Stimulated activated CD4-positive, alpha-beta T cell treated with anti-CD3 and anti-CD28 coated beads, Interleukin-4, amount 100 ng/mL, for 4 hours (primary cell): ENCODE results near the gene PLAA.
"Not testable (repeated sequence)": the region's sequence is repeated elsewhere in the genome, so short reads cannot be mapped to it uniquely, and the experiment has no call there.

ENCODE experiments used
- DNase-seq, 2 experiments: peaks; one replicate each; pipeline ENCODE4 v3.0.0-alpha.2; 2020

The PLAA gene

DNA sequence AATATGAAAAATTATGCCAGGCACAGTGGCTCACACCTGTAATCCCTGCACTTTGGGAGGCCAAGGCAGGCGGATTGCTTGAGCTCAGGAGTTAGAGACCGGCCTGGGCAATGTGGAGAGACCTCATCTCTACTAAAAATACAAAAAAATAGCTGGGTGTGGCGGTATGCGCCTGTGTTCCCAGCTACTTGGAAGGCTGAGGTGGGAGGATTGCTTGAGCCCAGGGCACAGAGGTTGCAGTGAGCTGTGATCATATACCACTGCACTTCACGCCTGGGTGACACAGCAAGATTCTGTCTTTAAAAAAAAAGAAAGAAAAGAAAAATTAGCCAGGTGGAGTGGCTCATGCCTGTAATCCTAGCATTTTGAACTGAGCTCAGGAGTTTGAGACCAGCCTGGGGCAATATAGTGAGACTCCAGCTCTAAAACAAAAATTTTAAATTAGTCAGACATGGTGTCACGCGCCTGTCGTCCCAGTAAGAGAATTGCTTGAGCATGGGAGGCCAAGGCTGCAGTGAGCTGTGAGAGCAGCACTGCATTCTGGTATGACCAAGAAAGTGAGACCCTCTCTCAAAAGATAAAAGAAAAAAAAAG is 18.0 kb downstream of the PLAA start:
- no peak for DNase-seq

DNA sequence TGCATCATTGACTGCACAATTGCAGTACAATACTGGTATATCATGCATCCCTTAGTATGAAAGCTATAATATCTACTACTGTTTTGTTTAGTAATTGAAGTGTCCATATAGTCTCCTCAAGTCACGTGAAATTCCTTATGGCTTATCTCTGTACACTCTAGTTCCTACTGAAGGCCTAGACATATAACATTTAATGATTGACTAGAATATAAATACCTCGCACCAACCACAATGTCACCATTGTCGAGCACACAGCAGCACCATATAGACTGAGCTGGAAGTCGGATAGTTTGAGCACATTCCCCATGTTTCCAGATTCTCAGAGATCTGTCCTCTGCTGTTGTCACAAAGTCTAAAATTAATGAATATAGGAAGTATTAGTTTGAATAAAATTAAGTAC is 21.4 kb downstream of the PLAA start:
- no peak for DNase-seq

DNA sequence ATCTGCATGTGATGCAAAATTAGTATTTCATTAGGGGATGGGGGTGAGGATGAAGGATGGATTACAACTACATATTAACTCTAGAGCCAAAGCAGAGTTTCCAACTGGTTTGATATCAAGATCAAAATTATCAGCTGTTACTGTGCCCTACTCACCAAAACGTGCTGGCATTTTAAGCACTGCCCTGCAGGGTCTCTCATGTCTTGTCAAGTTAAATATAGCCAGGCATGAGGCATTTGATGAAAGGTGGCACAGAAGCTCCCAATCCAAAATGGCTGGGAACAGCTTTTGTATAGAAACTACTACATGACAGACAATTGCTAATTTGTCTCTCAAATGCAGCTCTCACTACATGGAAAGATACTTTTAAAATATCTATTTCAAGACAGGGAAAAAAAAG is 27.3 kb downstream of the PLAA start:
- DNase-seq: no peak

DNA sequence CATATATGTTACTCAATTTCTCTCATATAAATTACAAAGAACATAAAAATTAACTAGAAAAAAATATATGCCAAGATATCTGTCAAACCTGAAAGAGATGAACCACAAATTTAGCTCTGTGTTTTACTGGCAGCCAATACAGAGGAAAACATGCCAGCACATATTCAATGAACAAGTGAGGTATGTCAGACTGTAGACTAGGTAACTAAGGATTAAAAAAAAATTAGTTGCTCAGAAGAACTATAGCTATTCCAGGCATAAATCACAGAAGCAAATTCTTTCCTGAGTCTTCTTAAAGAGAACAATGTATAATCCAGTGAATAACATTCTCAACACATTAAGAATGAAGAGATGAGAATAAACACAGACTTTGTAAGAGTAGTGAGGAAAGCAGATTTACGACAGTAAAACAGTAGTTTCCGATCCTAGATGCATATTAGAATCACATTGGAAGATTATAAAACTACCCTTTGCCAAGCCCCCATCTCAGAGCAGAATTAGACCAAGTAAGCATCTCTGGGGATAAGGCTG is 33.8 kb downstream of the PLAA start:
- no peak for DNase-seq

DNA sequence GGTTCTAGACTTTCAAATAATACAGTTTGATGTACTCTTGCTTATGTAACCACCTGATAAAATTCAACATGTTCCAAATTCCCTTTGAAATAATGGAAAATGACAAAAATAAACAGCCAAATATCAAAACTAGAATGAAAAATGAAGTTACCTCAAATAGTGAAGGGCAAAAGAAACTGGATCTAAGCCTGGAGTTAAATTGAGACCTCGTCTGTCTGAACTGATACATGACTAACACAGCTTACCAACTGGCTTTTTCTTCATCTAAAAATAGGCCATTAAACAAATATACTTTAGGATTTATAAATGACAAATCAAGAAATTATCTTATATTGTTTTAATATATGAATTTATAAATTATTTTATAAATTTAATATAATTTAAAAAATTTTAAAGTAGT is 42.4 kb downstream of the PLAA start:
- no peak for DNase-seq

DNA sequence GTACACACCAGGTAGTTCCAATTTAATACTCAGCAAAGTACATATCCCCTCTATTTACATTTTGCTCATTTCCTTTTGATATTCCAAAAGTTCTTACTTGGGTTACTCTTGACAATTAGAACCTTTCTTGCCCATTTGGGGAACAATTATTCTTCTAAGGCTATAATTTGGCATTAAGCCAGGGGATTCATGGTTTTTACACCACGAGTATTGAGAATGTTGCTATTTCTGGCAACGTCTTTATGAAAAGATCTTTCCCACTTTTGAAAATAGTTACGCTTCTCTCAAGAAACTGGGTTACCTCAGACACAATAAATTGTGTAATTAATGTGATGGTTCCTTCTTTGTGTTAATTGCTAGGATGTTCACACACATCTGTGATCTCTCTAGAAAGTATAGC is 43.0 kb downstream of the PLAA start:
- DNase-seq: no peak

DNA sequence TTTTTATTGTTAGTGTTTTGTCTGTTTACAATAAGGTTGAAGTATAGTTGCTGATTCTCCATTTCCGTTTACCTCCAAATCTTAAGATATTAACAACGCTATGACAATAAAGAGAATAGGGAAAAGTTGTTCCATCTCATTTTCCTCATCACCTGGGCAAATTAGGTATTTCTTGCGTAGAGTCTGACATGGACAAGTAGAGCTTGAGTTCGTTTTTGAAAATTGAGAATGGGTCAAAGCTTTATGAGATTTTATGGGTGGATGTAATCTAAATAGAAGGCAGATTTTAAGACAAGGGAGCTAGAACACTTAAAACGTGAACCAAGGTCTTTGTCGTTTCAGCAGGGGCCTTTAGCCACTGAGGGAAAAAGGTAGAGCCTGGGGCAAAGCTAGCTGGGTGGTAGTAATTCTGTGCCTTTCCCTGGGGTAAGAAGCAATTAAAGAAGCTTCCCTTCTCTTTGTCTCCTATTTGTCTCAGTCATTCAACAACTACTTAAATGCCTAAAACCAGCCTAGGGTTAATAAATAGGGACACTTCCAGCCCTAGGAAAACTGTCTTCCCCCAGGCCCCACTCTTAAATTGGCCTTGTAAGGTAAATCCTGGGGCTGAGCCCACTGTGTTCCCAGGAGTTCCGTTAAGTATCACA is 53.9 kb downstream of the PLAA start:
- DNase-seq: no peak

DNA sequence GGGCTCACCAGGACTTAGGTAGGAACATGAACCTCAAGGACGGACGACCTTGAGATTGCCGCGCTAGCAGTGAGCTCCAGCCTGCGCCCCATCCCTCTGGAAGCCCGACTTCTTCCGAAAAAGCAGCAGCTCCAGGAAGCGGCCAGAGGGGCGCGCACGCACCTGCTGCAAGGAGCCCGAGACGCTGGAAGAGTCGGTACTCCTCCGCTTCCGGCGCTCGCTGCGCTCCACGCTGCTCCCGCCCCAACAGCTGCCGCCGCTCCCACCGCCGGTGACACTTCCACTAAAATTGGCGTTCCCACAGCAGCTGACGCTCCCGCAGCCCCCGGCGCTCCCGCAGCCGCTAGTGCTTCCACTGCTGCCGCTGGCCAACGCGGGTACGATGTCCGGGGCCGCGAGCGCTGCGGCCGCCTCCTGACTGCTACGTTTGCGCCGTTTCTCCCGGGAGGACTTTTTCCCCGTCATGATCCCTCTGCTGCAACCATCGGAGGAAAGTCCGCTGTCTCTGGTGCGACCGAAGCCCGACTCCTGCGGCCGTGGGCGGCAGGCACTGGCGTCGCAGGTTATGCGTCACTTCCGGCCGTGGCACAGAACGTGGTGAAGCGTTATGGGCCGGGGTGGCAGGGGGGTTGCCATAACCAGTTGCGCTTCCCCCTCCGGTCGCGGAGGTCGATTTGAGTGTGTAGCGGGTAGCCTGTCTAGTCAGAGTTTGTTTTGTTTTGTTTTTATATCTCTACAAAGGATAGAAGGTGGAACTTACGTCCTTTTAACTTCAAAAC is 54.6 kb downstream of the PLAA start, which contains the start of gene CAAP1:
TSS of gene CAAP1 (minus strand) at position 552 of the 779 bp plus-strand sequence. CDS start at position 465, 87 bp downstream.
- DNase-seq: peak; percentile 92 to 93

DNA sequence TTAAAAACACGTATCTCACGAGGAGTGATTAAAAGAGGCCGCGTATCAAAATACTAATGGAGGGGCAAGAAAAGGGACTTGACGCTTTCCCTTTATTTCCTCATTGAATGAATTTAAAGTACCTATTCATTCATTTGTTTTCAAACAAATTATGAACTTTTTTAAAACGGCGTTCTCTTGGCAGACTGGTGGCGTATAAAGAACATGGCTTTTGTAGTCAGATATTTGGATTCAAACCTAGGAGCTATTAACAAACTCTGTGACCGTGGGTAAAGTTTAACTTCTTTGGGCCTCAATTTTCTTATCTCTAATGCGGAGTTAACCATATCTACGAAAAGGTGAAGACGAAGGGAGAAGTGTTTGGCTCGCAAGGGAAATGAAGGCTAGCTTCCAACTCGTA is 55.3 kb downstream of the PLAA start:
- DNase-seq: no peak

DNA sequence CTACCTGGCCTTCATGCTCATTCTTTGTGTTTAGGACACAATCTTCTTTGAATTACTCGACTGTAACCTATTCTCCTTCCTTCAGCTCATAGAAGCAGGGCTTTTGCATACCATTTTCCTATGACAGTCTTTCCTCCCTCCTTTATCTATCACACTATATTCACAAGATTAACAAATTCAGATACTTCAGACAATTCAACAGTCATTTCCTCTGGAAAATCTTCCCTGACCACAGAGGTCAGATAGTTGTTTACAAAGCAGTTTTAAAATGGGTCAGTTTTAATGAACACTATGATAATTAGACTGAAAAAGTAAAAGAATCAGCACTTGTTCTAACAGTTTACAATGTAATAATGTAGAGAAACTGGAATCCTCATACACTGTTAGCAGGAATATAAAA is 58.8 kb downstream of the PLAA start:
- no peak for DNase-seq

DNA sequence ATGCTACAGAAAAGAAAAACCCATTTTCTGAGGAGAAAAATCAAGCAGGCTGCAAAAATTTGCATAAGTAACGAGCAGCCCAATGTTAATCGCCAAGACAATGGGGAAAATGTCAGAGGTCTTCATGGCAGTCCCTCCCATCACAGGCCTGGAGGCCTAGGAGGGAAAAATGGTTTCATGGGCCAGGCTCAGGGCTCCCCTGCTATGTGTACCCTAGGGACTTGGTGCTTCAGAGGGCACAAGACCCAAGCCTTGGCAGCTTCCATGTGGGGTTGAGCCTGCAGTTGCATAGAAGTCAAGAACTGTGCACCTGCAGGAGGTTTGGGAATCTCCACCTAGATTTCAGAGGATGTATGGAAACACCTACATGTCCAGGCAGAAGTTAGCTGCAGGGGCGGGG is 64.9 kb downstream of the PLAA start:
- no peak for DNase-seq

DNA sequence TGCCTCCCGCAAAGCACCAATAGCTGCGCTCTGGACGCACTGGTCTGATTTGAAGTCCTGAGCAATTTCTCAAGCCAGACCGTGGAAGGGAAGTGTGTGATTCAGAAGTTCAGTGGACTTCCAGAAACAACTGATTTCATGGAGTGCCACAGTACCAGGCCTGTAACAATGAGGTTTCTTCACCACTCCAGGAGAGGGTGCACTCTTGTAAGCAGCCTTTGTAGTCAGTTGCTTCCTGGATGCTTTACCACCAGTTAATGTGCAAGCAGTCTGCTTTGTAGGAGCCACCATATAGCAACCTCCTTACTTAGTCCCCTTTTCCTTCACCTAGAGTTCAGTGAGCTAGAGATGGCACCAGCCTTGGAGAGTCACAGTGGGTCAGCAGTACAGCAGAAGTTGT is 66.8 kb downstream of the PLAA start:
- no peak for DNase-seq

DNA sequence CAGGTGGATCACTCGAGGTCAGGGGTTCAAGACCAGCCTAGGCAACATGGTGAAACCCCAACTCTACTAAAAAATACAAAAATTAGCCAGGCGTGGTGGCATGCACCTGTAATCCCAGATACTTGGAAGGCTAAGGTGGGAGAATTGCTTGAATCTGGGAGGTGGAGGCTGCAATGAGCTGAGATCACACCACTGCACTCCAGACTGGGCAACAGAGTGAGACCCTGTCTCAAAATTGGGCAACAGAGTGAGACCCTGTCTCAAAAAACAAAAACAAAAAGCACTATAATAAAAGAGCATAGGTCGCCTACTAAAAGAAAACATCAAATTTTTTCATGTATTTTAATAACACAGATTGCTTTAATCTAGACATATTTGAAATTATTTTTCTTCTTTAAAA is 71.9 kb downstream of the PLAA start:
- DNase-seq: not testable (repeated sequence)

DNA sequence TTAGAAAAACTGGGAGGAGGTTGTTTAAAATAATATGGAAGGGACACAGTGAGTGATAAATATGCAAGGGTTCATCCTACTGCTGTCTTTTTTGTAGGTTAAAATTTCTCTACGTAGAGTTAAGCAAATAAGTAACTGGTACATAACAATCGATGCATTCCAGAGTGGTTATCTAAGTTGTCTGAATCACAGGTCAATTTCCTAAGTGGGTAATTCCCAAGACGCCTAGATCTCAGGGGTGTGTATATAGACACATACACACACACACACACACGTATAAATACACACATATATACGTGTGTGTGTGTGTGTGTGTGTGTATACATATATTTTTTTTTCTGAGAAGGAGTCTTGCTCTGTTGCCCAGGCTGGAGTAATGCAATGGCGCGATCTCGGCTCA is 76.8 kb downstream of the PLAA start:
- no peak for DNase-seq

DNA sequence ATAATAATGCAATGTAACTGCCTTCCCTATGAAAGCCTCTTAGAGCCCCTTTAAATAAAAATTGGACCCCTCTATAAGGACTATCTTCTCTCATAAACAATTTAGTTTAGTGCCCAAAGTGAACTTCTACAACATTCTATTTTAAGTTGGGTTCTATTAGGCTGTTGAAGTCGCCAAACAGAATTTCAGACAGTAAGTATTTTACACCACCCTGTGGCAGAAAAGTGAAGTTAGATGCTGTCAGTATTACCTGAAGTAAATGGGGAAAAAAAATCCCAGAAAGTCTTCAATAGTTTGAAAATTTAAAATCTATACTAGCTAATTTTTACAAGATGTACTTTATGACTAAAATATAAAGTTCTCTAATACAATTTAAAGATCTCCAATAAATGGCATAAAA is 84.0 kb downstream of the PLAA start:
- no peak for DNase-seq

DNA sequence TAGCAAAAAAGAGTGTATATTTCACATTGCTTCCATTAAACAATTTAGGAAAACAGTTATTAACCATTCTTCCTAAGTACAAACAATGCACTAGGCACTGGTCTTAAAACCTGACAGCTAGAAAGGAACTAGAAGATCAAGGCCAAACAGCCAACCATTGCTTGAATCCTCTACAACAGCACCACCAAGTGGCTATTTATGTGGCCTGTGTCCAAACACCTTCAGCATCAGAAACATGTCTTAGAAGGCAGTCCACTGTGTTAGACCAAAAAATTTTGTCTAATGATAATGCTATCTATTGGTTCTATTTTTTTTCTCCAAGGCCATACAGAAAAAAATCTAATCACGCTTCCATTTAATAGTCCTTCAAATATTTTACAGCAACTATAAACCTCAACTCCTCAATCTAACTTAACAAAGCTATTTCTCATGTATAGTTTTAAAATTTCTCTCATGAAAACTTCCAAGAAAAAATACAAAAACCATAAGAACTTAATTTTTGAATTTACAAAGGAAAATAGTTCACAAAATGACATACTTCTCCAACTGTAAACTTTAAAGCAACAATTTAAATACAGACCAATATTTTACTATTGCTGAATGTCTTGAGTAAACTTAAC is 90.5 kb downstream of the PLAA start:
- DNase-seq: no peak
